Suprapubic skin (tissue), 4 donors: ENCODE measurements around the gene BICC1. TPM values are rescaled to one million over a fixed set of nuclear protein-coding genes. Genes with fewer than 3 reads are reported as not detected.

Source experiments
- DNase-seq, 2 donors: peaks; one replicate each; pipeline ENCODE4 v3.0.0-alpha.2; 2019; ENCODE audit warnings: low spot score in 2 of 2
- H3K27ac ChIP-seq: fragments of 200-600 bp; sonication (generic); one replicate; pipeline ENCODE4 v1.5.1; 2019
- H3K27me3 ChIP-seq: fragments of 200-600 bp; sonication (generic); one replicate; pipeline ENCODE4 v1.5.1; 2019
- H3K36me3 ChIP-seq: fragments of 200-600 bp; sonication (generic); one replicate; pipeline ENCODE4 v1.5.1; 2019
- H3K4me1 ChIP-seq: fragments of 200-600 bp; sonication (generic); one replicate; pipeline ENCODE4 v1.5.1; 2019
- H3K4me3 ChIP-seq: fragments of 200-600 bp; sonication (generic); one replicate; pipeline ENCODE4 v1.5.1; 2019; ENCODE audit warnings: mild to moderate bottlenecking
- H3K9me3 ChIP-seq: fragments of 200-600 bp; sonication (generic); one replicate; pipeline ENCODE4 v1.5.1; 2019
- EP300 ChIP-seq: sonication (generic); formaldehyde crosslinking; IDR thresholded peaks from one replicate; pipeline ENCODE4 v1.6.1; 2017; ENCODE audit warnings: antibody characterized with exemption
- POLR2A ChIP-seq, 2 donors: fragments of 450-650 bp; IDR thresholded peaks; one replicate each; pipeline ENCODE4 v1.6.1; 2017; ENCODE audit warnings: antibody characterized with exemption in 2 of 2, mild to moderate bottlenecking in 2 of 2, moderate library complexity in 2 of 2
- POLR2AphosphoS5 ChIP-seq, 3 donors: sonication (generic); formaldehyde crosslinking; IDR thresholded peaks; one replicate each; pipeline ENCODE4 v1.6.1; 2017; ENCODE audit warnings: antibody characterized with exemption in 3 of 3
- WGBS: methylation state at CpG from one replicate; pipeline ENCODE4 v1.1.5; 2018; 5-methylcytosine and 5-hydroxymethylcytosine counted together
- total RNA-seq, 4 donors: library from RNA; depleted of rRNA; stranded (reverse); fragments of >200 nt; gene quantifications; one replicate each; pipeline ENCODE4 v1.1.0, GENCODE V29; 2016
- TF ChIP-seq, protein P1 (sequence below), 2 donors: fragments of 200-600 bp in 1 of 2; fragments of 450-650 bp in 1 of 2; sonication (generic) in 1 of 2; IDR thresholded peaks; one replicate each; pipeline ENCODE4 v1.5.1; 2016 to 2019; ENCODE audit warnings: antibody characterized with exemption in 2 of 2, mild to moderate bottlenecking in 1 of 2, moderate library complexity in 1 of 2

The BICC1 gene
- total RNA-seq, 4 donors from 2014 or later: 2.4 to 6.9 (median 3.5) TPM

DNA sequence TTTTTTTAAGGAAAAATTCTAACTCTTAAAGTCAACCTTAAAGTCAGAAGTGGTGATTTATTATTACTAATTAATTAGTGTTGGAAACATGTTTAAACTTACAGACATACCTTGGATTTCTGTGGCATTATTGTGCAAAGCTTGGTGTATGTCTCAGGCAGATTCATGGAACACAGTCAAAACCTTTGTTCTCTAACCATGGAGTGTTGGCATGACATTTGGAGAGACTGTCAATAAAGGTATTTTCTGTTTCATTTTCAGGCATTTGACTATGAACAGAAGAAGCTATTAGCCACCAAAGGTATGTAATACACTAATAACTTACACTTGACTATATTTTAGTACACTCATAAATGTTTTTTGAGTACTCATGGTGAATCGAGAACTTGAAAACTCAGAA is 293.7 kb downstream of the BICC1 start:
- no peaks in the 10 kb centered on the region for H3K4me1 ChIP-seq
- H3K4me3 ChIP-seq: no peak overlapping the region
- H3K36me3 ChIP-seq: peaks cover 8% of the 10 kb centered on the region
- no peak overlapping the region for H3K27ac ChIP-seq
- H3K27me3 ChIP-seq: no peaks in the 10 kb centered on the region
- no peak for DNase-seq
- no peak for TF ChIP-seq EP300
- no peaks in the 10 kb centered on the region for H3K9me3 ChIP-seq
- WGBS: 75% methylated on average over 1 of the region's 1 CpG

DNA sequence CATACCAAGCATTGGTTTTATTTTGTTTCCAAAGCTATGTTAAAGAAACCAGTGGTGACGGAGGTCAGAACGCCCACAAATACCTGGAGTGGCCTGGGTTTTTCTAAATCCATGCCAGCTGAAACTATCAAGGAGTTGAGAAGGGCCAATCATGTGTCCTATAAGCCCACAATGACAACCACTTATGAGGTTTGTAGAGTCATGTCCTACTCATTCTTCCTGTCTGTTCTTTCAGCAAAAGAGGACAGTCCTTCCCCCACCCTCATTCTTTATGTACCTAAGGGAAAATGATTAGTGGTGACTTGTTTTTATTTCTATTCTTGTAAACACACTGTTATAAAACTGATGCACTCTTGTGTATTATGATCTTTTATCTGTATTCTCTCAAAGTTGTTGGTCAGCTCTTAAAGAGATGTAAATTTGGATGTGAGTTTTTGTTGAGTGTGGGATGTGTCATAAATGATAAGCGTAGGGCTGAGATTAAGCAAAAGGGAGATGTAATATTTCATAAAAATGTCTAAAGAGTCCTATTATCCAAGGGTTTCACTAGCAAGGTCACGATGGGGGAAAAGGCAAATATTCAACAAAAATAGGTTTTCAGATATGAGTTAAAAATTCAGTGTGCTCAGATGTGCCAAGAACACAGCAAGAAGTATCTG is 294.4 kb downstream of the BICC1 start:
- DNase-seq: no peak
- Histone ChIP-seq H3K36me3 (peaks cover 3% of the 10 kb centered on the region), H3K4me3 (no peak overlapping the region), H3K4me1 (no peaks in the 10 kb centered on the region), H3K27ac (no peak overlapping the region), H3K9me3 (no peaks in the 10 kb centered on the region), H3K27me3 (no peaks in the 10 kb centered on the region)
- TF ChIP-seq EP300: no peak
- TF ChIP-seq POLR2AphosphoS5 (IDR thresholded peaks at IDR 0.05): no peak
- no peak for TF ChIP-seq POLR2A (IDR thresholded peaks at IDR 0.05)
- TF ChIP-seq, protein P1, sequence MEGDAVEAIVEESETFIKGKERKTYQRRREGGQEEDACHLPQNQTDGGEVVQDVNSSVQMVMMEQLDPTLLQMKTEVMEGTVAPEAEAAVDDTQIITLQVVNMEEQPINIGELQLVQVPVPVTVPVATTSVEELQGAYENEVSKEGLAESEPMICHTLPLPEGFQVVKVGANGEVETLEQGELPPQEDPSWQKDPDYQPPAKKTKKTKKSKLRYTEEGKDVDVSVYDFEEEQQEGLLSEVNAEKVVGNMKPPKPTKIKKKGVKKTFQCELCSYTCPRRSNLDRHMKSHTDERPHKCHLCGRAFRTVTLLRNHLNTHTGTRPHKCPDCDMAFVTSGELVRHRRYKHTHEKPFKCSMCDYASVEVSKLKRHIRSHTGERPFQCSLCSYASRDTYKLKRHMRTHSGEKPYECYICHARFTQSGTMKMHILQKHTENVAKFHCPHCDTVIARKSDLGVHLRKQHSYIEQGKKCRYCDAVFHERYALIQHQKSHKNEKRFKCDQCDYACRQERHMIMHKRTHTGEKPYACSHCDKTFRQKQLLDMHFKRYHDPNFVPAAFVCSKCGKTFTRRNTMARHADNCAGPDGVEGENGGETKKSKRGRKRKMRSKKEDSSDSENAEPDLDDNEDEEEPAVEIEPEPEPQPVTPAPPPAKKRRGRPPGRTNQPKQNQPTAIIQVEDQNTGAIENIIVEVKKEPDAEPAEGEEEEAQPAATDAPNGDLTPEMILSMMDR (IDR thresholded peaks at IDR 0.05): no peak
- 78% methylated on average over 4 of the region's 4 CpGs for WGBS

DNA sequence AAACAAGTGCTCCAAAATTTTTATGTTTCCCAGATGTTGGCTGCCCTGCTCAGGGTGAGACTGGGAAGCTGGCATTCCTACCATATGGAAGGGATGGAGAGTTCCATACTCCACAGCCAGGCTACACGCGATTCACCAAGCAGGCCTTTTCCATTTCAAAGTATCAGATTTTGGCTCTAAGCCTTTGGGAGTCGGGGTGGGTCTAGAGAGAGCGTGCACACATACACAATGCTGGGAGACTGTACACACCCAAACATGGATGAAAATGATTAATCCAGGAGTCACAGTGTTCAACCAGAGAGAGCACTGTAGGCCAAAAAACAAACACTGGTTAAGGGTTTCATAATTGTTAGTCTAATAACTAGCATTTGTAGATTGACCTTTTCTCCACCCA is 295.0 kb downstream of the BICC1 start:
- no peaks in the 10 kb centered on the region for H3K27me3 ChIP-seq
- WGBS: 19% methylated on average over 4 of the region's 4 CpGs
- H3K27ac ChIP-seq: no peak overlapping the region
- no peak for DNase-seq
- H3K4me3 ChIP-seq: no peak overlapping the region
- no peaks in the 10 kb centered on the region for H3K4me1 ChIP-seq
- TF ChIP-seq, protein P1 (IDR thresholded peaks at IDR 0.05): no peak
- peak in 1 of 3 donors; percentile 16 for TF ChIP-seq POLR2AphosphoS5 (IDR thresholded peaks at IDR 0.05)
- no peak for TF ChIP-seq EP300
- TF ChIP-seq POLR2A (IDR thresholded peaks at IDR 0.05): no peak
- H3K9me3 ChIP-seq: no peaks in the 10 kb centered on the region
- peaks cover 2% of the 10 kb centered on the region for H3K36me3 ChIP-seq

DNA sequence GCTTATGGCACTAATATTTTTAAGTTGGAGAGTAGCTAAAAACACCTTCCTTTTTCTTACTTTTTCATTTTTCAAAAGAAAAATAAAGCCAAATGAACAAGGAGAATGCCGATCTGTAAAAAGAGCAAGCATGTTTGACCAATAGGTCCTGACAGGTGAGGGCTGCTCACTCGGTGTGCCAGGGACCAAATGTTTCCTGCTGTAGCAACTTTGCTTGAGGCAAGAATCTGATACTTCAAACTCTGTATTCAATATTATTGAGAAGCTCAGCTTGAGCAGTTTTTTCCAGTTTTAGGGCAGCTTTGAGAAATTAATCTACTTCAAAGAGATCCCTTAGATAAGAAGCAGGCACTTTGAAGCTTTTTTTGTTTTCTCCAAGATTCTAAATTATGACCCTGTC is 298.1 kb downstream of the BICC1 start:
- TF ChIP-seq, protein P1 (IDR thresholded peaks at IDR 0.05): no peak
- TF ChIP-seq POLR2AphosphoS5 (IDR thresholded peaks at IDR 0.05): no peak
- H3K4me3 ChIP-seq: no peak overlapping the region
- 68% methylated on average over 2 of the region's 2 CpGs for WGBS
- no peak for DNase-seq
- H3K4me1 ChIP-seq: no peaks in the 10 kb centered on the region
- no peak overlapping the region for H3K27ac ChIP-seq
- H3K9me3 ChIP-seq: no peaks in the 10 kb centered on the region
- H3K36me3 ChIP-seq: peaks cover 4% of the 10 kb centered on the region
- H3K27me3 ChIP-seq: no peaks in the 10 kb centered on the region

DNA sequence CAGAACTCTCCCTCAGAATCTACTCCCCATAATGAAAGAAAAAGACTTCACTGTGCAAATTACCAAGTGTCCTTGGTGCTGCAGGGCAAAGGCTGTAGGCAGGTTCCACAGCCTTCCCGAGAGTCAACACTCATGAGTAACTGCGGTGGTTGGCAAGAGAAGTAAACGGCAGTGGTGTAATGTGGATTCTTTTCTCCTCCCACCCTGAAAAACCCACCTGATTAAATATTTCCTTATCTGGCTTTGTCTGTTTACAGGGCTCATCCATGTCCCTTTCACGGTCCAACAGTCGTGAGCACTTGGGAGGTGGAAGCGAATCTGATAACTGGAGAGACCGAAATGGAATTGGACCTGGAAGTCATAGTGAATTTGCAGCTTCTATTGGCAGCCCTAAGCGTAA is 300.9 kb downstream of the BICC1 start:
- DNase-seq: no peak
- H3K4me1 ChIP-seq: no peaks in the 10 kb centered on the region
- H3K9me3 ChIP-seq: no peaks in the 10 kb centered on the region
- peaks cover 4% of the 10 kb centered on the region for H3K36me3 ChIP-seq
- TF ChIP-seq POLR2AphosphoS5 (IDR thresholded peaks at IDR 0.05) (no peak), EP300 (no peak), POLR2A (IDR thresholded peaks at IDR 0.05) (no peak)
- TF ChIP-seq, protein P1 (IDR thresholded peaks at IDR 0.05): no peak
- H3K4me3 ChIP-seq: no peak overlapping the region
- H3K27me3 ChIP-seq: no peaks in the 10 kb centered on the region
- no peak overlapping the region for H3K27ac ChIP-seq
- 79% methylated on average over 8 of the region's 8 CpGs for WGBS
